PFSK-1 (cell line): ENCODE measurements around the gene MKI67.

Source experiments
- FOXP2 ChIP-seq: optimal IDR thresholded peaks from 2 replicates; pipeline ENCODE3; 2011; ENCODE audit warnings: borderline replicate concordance, control low read depth, inconsistent platforms; ENCODE audit not compliant: insufficient read depth; ENCODE audit errors: extremely low read length, extremely low read depth
- POLR2AphosphoS5 ChIP-seq: IDR thresholded peaks from 2 replicates; pipeline ENCODE4 v1.6.1; 2012; ENCODE audit warnings: low read depth, mild to moderate bottlenecking, control low read depth, low read length, moderate library complexity
- SIN3A ChIP-seq: IDR thresholded peaks from 2 replicates; pipeline ENCODE4 v1.6.1; 2012; ENCODE audit warnings: mild to moderate bottlenecking, low read length, moderate library complexity, borderline replicate concordance; ENCODE audit not compliant: insufficient read depth
- TAF1 ChIP-seq: IDR thresholded peaks from 2 replicates; pipeline ENCODE4 v1.6.1; 2012; ENCODE audit warnings: low read length, control low read depth, borderline replicate concordance; ENCODE audit not compliant: insufficient read depth
- TF ChIP-seq, protein P1 (sequence below), 2 experiments: IDR thresholded peaks; 2 replicates each; pipeline versions ENCODE4 v1.6.1 to v1.8.0; 2011 to 2012; ENCODE audit warnings: low read depth in 2 of 2, low read length in 2 of 2, control low read depth in 1 of 2, inconsistent platforms in 1 of 2, mild to moderate bottlenecking in 1 of 2, moderate library complexity in 1 of 2; ENCODE audit not compliant: insufficient read depth in 1 of 2

Gene MKI67

DNA sequence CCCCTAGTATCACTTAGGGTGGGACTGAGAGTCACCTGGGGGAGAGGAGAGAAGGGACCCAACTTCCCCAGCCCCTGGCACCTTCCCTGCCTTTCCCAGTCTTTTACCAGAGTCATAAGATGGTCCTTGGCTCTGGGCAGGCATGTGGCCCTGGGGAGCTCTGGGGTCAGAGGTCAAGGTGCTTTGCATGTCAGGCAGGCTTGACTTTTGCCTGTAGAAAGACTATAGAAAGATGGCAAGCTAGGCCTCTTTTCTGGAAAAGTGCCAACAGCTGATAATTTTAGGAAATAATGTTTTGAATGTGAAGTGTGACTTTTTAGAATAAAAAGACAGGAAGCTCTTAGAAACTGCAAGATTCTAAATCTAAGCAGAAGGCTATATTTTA is 67.5 kb downstream of the MKI67 start:
- TF ChIP-seq POLR2AphosphoS5 (no peak), SIN3A (no peak), FOXP2 (no peak), TAF1 (no peak)
- TF ChIP-seq, protein P1, sequence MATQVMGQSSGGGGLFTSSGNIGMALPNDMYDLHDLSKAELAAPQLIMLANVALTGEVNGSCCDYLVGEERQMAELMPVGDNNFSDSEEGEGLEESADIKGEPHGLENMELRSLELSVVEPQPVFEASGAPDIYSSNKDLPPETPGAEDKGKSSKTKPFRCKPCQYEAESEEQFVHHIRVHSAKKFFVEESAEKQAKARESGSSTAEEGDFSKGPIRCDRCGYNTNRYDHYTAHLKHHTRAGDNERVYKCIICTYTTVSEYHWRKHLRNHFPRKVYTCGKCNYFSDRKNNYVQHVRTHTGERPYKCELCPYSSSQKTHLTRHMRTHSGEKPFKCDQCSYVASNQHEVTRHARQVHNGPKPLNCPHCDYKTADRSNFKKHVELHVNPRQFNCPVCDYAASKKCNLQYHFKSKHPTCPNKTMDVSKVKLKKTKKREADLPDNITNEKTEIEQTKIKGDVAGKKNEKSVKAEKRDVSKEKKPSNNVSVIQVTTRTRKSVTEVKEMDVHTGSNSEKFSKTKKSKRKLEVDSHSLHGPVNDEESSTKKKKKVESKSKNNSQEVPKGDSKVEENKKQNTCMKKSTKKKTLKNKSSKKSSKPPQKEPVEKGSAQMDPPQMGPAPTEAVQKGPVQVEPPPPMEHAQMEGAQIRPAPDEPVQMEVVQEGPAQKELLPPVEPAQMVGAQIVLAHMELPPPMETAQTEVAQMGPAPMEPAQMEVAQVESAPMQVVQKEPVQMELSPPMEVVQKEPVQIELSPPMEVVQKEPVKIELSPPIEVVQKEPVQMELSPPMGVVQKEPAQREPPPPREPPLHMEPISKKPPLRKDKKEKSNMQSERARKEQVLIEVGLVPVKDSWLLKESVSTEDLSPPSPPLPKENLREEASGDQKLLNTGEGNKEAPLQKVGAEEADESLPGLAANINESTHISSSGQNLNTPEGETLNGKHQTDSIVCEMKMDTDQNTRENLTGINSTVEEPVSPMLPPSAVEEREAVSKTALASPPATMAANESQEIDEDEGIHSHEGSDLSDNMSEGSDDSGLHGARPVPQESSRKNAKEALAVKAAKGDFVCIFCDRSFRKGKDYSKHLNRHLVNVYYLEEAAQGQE (IDR thresholded peaks at IDR 0.05; ENCODE audit: insufficient read depth in 1 of 2, low read depth in 2 of 2, low read length in 2 of 2), result no peak

DNA sequence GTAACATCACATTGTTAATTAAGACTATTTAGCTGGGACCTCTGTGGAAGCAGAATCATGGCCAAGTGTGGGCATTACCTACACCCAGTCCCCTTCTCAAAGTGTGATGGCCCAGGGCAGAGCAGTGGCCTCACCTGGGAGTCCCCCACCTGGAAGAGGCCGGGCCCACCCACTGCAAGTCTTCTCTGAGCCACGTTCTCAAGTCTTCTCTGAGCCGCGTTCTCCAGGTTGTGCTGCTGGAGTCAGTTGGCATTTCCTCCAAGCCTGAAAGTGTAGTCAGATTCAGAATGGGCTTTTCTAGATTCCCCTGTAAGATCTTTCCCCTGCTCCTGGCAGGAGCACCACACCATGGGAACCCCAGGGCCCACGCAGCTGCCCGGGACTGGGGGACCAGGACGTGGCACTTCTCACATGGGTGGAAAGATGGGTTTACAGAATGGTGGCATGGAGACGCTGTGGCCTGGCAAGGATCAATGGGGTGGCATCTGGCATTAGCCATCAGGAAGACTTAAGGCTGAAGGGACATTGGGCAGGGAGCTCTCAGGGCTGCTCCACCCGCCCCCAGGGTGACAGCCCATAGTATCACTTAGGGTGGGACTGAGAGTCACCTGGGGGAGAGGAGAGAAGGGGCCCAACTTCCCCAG is 68.0 kb downstream of the MKI67 start:
- TF ChIP-seq SIN3A, result no peak
- no peak for TF ChIP-seq POLR2AphosphoS5
- TF ChIP-seq, protein P1 (IDR thresholded peaks at IDR 0.05; ENCODE audit: insufficient read depth in 1 of 2, low read depth in 2 of 2, low read length in 2 of 2), result no peak
- TF ChIP-seq FOXP2, result no peak
- no peak for TF ChIP-seq TAF1

GRCh38 chr10:128056303-128057050 is 69.7 kb downstream of the MKI67 start:
- TF ChIP-seq FOXP2 (no peak), TAF1 (no peak), SIN3A (no peak), POLR2AphosphoS5 (no peak)
- TF ChIP-seq, protein P1 (IDR thresholded peaks at IDR 0.05; ENCODE audit: insufficient read depth in 1 of 2, low read depth in 2 of 2, low read length in 2 of 2), result no peak

DNA sequence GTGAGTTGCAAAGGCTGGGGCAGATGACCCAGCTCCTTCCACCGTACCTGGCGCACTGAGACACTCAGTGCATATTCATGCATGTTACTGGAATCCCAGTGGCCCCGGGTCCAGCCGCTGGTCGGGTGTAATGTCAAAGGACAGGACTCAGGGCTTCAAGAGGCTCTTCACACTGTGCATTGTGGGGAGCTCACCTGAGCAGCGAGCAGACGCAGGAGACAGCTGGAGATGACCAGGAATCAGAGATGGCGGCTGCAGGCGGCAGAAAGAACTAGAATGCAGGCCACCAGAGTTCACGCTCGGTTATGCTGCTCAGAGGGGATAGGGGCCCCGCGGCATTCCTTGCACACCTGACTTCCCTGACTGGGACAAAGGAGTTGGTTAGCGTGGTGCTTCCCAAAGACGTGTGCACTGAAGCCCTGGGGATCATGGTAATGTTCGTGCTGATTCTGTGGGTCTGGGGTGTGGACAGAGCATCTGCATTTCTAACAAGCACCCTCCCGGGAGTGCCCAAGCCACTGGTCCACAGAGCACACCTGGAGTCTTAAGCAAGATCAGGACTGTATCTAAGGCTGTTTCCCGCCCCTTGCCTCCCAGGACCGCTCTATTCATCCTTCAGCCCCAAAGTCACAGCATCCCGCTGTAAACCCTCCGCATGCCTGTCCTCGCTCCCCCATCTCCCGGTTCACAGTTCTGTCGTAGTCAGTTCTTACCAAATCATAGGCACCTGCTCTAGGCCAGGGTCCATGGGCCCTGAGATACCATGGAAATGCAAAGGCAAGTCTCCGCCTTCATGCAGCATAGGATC is 71.0 kb downstream of the MKI67 start:
- TF ChIP-seq, protein P1 (IDR thresholded peaks at IDR 0.05; ENCODE audit: insufficient read depth in 1 of 2, low read depth in 2 of 2, low read length in 2 of 2), result no peak
- TF ChIP-seq TAF1 (no peak), SIN3A (no peak), FOXP2 (no peak), POLR2AphosphoS5 (no peak)
